Measurements from ENCODE around the gene BCL2L11. TPM values are rescaled to one million over a fixed set of nuclear protein-coding genes. Genes with fewer than 3 reads are reported as not detected.

Gene BCL2L11
- total and polyA plus RNA-seq, 9 of the 15 experiments (the other 6 are each of a cell fraction or from before 2014, with no cell fraction given), result 2.2 to 18.8 (median 5.0) TPM

- no peak overlapping the region for H3K9ac ChIP-seq (ENCODE audit: insufficient read depth in 1 of 2, low read depth in 2 of 2, low read length in 2 of 2)
- in situ Hi-C loops (cut with MboI) (no loop called here), intact Hi-C loops (cut with micrococcal nuclease) (no loop called here)
- FAIRE-seq (no peak), DNase-seq (ENCODE audit: extremely low read depth in 1 of 4, low spot score in 3 of 4) (no peak), ATAC-seq (no peak)
- peaks cover 15 to 21% of the 10 kb centered on the region in 2 experiments; a peak in 4 of 5 replicates for H3K4me1 ChIP-seq (replicated peaks in 1 of 2; ENCODE audit: control insufficient read depth in 2 of 2, insufficient read depth in 2 of 2, low read length in 2 of 2)
- ChIA-PET POLR2A (no interaction called here), CTCF (ENCODE audit: low intra/inter-chr PET ratio) (no interaction called here)
- H3K27me3 ChIP-seq (ENCODE audit: control insufficient read depth in 2 of 2, insufficient read depth in 2 of 2, low read length in 2 of 2), result no peaks in the 10 kb centered on the region
- no peak overlapping the region for H3K4me2 ChIP-seq (ENCODE audit: insufficient read depth, low read length)
- peaks cover 23% of the 10 kb centered on the region; the same call in 1 of the 2 replicates for H4K20me1 ChIP-seq (replicated peaks; ENCODE audit: control insufficient read depth, insufficient read depth, low read length)
- no peaks in the 10 kb centered on the region for H3K9me3 ChIP-seq (replicated peaks; ENCODE audit: control insufficient read depth, insufficient read depth, low read depth, low read length)
- no TSS peak for BruUV-seq (replicated peaks)
- H3K36me3 ChIP-seq (ENCODE audit: control insufficient read depth, insufficient read depth, low read length), result peaks cover 42% of the 10 kb centered on the region
- WGBS (ENCODE audit: insufficient coverage, low coverage, missing lambda C conversion rate), result 89% methylated on average over 5 of the region's 5 CpGs
- H3K79me2 ChIP-seq (ENCODE audit: control insufficient read depth, insufficient read depth, low read length), result no peaks in the 10 kb centered on the region
- no peaks in the 10 kb centered on the region for H3K9me1 ChIP-seq (ENCODE audit: control insufficient read depth, insufficient read depth, low read length)
- no peak overlapping the region for H3K27ac ChIP-seq (ENCODE audit: extremely low read depth, low read depth, low read length)
- H2AFZ ChIP-seq (ENCODE audit: low read depth, low read length), result no peak overlapping the region
- no peak overlapping the region for H3K4me3 ChIP-seq
- TF ChIP-seq SETDB1 (IDR thresholded peaks at IDR 0.05; ENCODE audit: low read length) (no peak), ZNF280A (IDR thresholded peaks at IDR 0.05; ENCODE audit: low read depth, partially characterized antibody) (no peak), SAP30 (IDR thresholded peaks at IDR 0.05; ENCODE audit: borderline replicate concordance, insufficient read depth, low read depth, low read length, poor library complexity, severe bottlenecking) (no peak), ZNF232 (CRISPR knock-in tag; IDR thresholded peaks at IDR 0.05) (no peak), MCM2 (IDR thresholded peaks at IDR 0.05; ENCODE audit: low read depth) (no peak), ZNF589 (CRISPR knock-in tag; IDR thresholded peaks at IDR 0.05; ENCODE audit: low read depth) (no peak), HMGXB4 (CRISPR knock-in tag; IDR thresholded peaks at IDR 0.05) (no peak), TCFL5 (CRISPR knock-in tag; conservative IDR thresholded peaks at IDR 0.05) (no peak), CGGBP1 (CRISPR knock-in tag; IDR thresholded peaks at IDR 0.05) (no peak), KHSRP (IDR thresholded peaks at IDR 0.05) (no peak), MAFF (IDR thresholded peaks at IDR 0.05; ENCODE audit: low read length) (no peak), ZNF274 (IDR thresholded peaks at IDR 0.05; ENCODE audit: borderline replicate concordance, low read depth, low read length) (no peak), KDM4B (IDR thresholded peaks at IDR 0.05; ENCODE audit: borderline replicate concordance in 2 of 2, low read depth in 1 of 2) (no peak), TRIM25 (IDR thresholded peaks at IDR 0.05; ENCODE audit: borderline replicate concordance) (no peak), HSF4 (CRISPR knock-in tag; IDR thresholded peaks at IDR 0.05; ENCODE audit: borderline replicate concordance) (no peak), ILF3 (IDR thresholded peaks at IDR 0.05; ENCODE audit: borderline replicate concordance) (no peak), ETS1 (conservative IDR thresholded peaks at IDR 0.05; ENCODE audit: control insufficient read depth, low read depth, low read length) (no peak)
These were observed 45.4 kb downstream of the BCL2L11 start for GRCh38 chr2:111166115-111166514.
